Gastrocnemius medialis (tissue), 4 donors: ENCODE results near the gene CCR4. TPM values are rescaled to one million over a fixed set of nuclear protein-coding genes. Genes with fewer than 3 reads are reported as not detected.
A peak's percentile ranks its signal among the peaks of the same experiment; 100 is the strongest.
"Not testable (repeated sequence)": the region's sequence is repeated elsewhere in the genome, so short reads cannot be mapped to it uniquely, and the experiment has no call there.

Experiments
- ATAC-seq, 2 donors: fragments of 150-250 bp; one replicate each; pipeline ENCODE4 v1.9.1; 2016
- DNase-seq, 2 donors: peaks; one replicate each; pipeline ENCODE4 v3.0.0-alpha.2; 2019
- H3K27ac ChIP-seq, 4 donors: fragments of 200-600 bp; sonication (generic); 1 replicate in 1 of 4; 2 replicates in 3 of 4; pipeline ENCODE4 v1.5.1; 2016 to 2018; ENCODE audit warnings: mild to moderate bottlenecking in 2 of 4, moderate library complexity in 1 of 4
- H3K27me3 ChIP-seq, 3 donors: fragments of 200-600 bp; sonication (generic) in 2 of 3; 1 replicate in 1 of 3; 2 replicates in 2 of 3; pipeline versions ENCODE4 v1.5.1 to v1.6.0; 2016 to 2019; ENCODE audit warnings: mild to moderate bottlenecking in 1 of 3, moderate library complexity in 1 of 3
- H3K36me3 ChIP-seq, 2 donors: fragments of 200-600 bp; sonication (generic) in 1 of 2; one replicate each; pipeline ENCODE4 v1.5.1; 2017 to 2018
- H3K4me1 ChIP-seq, 2 donors: fragments of 200-600 bp; sonication (generic) in 1 of 2; one replicate each; pipeline ENCODE4 v1.5.1; 2016 to 2017; ENCODE audit warnings: mild to moderate bottlenecking in 2 of 2
- H3K4me3 ChIP-seq, 4 donors: fragments of 200-600 bp; sonication (generic) in 3 of 4; 1 replicate in 1 of 4; 2 replicates in 3 of 4; pipeline ENCODE4 v1.5.1; 2016 to 2019; ENCODE audit warnings: mild to moderate bottlenecking in 2 of 4
- H3K9me3 ChIP-seq, 3 donors: fragments of 200-600 bp; sonication (generic) in 2 of 3; 1 replicate in 1 of 3; 2 replicates in 2 of 3; pipeline ENCODE4 v1.5.1; 2016 to 2019
- POLR2A ChIP-seq, 2 donors: fragments of 450-650 bp; IDR thresholded peaks; one replicate each; pipeline ENCODE4 v1.6.1; 2017; ENCODE audit warnings: antibody characterized with exemption in 2 of 2, mild to moderate bottlenecking in 2 of 2, moderate library complexity in 2 of 2
- in situ Hi-C, 4 donors: fragments of 200-750 bp; cut with MboI; loops; one replicate each; pipeline versions ENCODE4 v1.15.0 to v1.8.0; 2017; ENCODE audit warnings: low sequenced_read_pairs in 4 of 4
- intact Hi-C: fragments of 100-400 bp; cut with DNase I; formaldehyde crosslinking; loops from one replicate; pipeline ENCODE4 v1.15.1; 2023; ENCODE audit warnings: low total_unique reads
- total RNA-seq, 4 donors: library from RNA; depleted of rRNA; stranded (reverse); fragments of >200 nt; gene quantifications; one replicate each; pipeline versions ENCODE4 v1.1.0 to v1.2.3, GENCODE V29; 2016
- TF ChIP-seq, protein P1 (sequence below), 5 experiments: fragments of 450-650 bp in 3 of 5; fragments of 200-600 bp in 2 of 5; sonication (generic) in 2 of 5; IDR thresholded peaks in 4 of 5; conservative IDR thresholded peaks in 1 of 5; 1 replicate in 4 of 5; 2 replicates in 1 of 5; pipeline ENCODE4 v1.5.1; 2016 to 2019; ENCODE audit warnings: antibody characterized with exemption in 5 of 5, mild to moderate bottlenecking in 3 of 5, moderate library complexity in 3 of 5

CCR4 gene
- total RNA-seq, 4 donors from 2014 or later: 0.07 TPM; not detected in 3

- H3K27ac ChIP-seq: no peak overlapping the region
- H3K4me1 ChIP-seq: no peaks in the 10 kb centered on the region
- H3K9me3 ChIP-seq: no peaks in the 10 kb centered on the region
- H3K27me3 ChIP-seq: no peaks in the 10 kb centered on the region
- H3K4me3 ChIP-seq: no peak overlapping the region
- no peaks in the 10 kb centered on the region for H3K36me3 ChIP-seq
- no peak for DNase-seq
- intact Hi-C loops: no loop called here
- no peak for TF ChIP-seq POLR2A (IDR thresholded peaks at IDR 0.05)
- TF ChIP-seq, protein P1, sequence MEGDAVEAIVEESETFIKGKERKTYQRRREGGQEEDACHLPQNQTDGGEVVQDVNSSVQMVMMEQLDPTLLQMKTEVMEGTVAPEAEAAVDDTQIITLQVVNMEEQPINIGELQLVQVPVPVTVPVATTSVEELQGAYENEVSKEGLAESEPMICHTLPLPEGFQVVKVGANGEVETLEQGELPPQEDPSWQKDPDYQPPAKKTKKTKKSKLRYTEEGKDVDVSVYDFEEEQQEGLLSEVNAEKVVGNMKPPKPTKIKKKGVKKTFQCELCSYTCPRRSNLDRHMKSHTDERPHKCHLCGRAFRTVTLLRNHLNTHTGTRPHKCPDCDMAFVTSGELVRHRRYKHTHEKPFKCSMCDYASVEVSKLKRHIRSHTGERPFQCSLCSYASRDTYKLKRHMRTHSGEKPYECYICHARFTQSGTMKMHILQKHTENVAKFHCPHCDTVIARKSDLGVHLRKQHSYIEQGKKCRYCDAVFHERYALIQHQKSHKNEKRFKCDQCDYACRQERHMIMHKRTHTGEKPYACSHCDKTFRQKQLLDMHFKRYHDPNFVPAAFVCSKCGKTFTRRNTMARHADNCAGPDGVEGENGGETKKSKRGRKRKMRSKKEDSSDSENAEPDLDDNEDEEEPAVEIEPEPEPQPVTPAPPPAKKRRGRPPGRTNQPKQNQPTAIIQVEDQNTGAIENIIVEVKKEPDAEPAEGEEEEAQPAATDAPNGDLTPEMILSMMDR (IDR thresholded peaks at IDR 0.05 in 4 of 5, conservative IDR thresholded peaks at IDR 0.05 in 1 of 5): no peak
- in situ Hi-C loops: no loop called here
- ATAC-seq: no peak
Observed at GRCh38 chr3:32912046-32912445, 39.4 kb upstream of the CCR4 start.

DNA sequence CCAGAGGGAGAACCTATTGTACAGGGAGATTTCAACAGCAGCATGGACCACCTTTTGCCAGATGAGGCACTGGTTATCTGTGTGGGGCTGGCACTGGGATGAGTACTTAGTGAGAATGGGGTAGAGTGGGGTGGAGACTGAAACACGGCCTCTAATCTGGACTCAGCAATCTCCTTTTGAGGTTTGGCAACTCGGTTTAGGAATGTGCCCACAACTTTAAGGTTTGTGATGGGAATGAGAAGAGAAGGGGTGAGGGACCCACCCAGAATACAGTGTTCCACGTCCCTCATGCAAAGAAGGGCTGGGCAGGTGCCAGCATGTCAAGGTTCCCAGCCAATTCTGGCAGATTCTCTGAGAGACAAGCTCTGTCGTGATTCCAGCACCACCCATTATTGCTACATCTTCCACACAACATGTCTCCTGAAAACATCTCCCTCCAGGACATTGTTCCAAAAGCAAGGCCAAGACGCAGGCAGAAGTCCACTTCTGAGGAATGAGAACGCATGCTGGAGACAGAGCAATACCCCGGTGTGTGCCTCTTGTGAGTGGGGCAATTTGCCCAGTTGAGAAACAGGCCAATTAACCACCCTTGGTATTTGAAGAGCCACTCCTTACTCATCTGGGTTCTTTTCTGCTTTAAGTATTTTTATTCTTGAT lies 37.5 kb upstream of the CCR4 start:
- H3K9me3 ChIP-seq: no peaks in the 10 kb centered on the region
- TF ChIP-seq POLR2A (IDR thresholded peaks at IDR 0.05): no peak
- TF ChIP-seq, protein P1 (IDR thresholded peaks at IDR 0.05 in 4 of 5, conservative IDR thresholded peaks at IDR 0.05 in 1 of 5): no peak
- no peak overlapping the region for H3K4me3 ChIP-seq
- H3K27me3 ChIP-seq: no peaks in the 10 kb centered on the region
- in situ Hi-C loops: no loop called here
- peak overlapping the region in 3 of 4 donors; percentile 24 to 41 (median 25) for H3K27ac ChIP-seq
- ATAC-seq (peak; percentile 70 to 80), DNase-seq (peak; percentile 22 to 64)
- H3K36me3 ChIP-seq: no peaks in the 10 kb centered on the region
- no peaks in the 10 kb centered on the region for H3K4me1 ChIP-seq
- intact Hi-C loops: no loop called here

DNA sequence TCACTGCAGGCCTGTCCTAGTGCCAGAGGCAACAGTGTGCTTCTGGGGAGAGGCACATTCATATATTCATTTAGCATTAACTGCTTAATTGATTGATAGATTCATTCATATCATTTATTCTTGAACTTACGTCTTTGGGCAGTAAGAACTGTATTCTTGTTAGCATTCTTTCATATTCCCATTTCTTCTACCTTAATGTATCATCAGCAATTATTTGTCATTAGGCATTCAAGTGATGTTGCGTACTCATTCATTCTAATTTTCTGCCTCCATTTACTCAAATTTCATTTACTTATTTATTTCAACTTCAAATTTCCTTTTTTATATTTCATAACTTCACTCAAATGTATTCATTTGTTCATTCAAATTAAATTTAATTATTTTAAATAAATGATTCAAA lies 31.5 kb upstream of the CCR4 start:
- Histone ChIP-seq H3K4me1 (no peaks in the 10 kb centered on the region), H3K4me3 (no peak overlapping the region), H3K27me3 (no peaks in the 10 kb centered on the region), H3K27ac (no peak overlapping the region), H3K9me3 (no peaks in the 10 kb centered on the region), H3K36me3 (no peaks in the 10 kb centered on the region)
- in situ Hi-C loops: no loop called here
- intact Hi-C loops: no loop called here
- DNase-seq: no peak
- TF ChIP-seq, protein P1 (IDR thresholded peaks at IDR 0.05 in 4 of 5, conservative IDR thresholded peaks at IDR 0.05 in 1 of 5): no peak
- TF ChIP-seq POLR2A (IDR thresholded peaks at IDR 0.05): no peak
- ATAC-seq: no peak

DNA sequence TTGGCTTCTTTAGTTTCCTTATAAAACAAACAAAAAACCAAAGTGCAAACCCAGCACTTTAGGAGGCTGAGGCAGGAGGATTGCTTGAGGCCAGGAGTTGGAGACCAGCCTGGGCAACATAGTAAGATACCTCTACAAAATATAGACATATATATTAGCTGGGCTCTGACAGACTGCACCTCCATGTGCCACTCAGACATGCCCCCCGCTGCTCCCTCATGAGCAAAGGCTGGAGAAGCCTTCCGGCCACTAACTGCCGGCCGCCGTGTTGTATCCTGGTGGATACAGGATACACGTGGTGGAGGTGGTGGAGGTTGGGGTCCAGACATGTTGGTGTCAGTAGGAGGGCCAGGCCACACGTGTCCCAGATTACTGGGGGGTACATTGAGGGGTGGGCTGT lies 29.4 kb upstream of the CCR4 start:
- TF ChIP-seq, protein P1 (IDR thresholded peaks at IDR 0.05 in 4 of 5, conservative IDR thresholded peaks at IDR 0.05 in 1 of 5): no peak
- no peak for TF ChIP-seq POLR2A (IDR thresholded peaks at IDR 0.05)
- ATAC-seq (no peak), DNase-seq (no peak)
- Histone ChIP-seq H3K27me3 (no peaks in the 10 kb centered on the region), H3K4me1 (no peaks in the 10 kb centered on the region), H3K4me3 (no peak overlapping the region), H3K36me3 (no peaks in the 10 kb centered on the region), H3K27ac (no peak overlapping the region), H3K9me3 (no peaks in the 10 kb centered on the region)
- in situ Hi-C loops (no loop called here), intact Hi-C loops (no loop called here)

GRCh38 chr3:32930161-32930560 lies 21.3 kb upstream of the CCR4 start:
- Histone ChIP-seq H3K9me3 (no peaks in the 10 kb centered on the region), H3K27me3 (no peaks in the 10 kb centered on the region), H3K36me3 (no peaks in the 10 kb centered on the region), H3K4me1 (no peaks in the 10 kb centered on the region), H3K4me3 (no peak overlapping the region), H3K27ac (no peak overlapping the region)
- no peak for DNase-seq
- intact Hi-C loops (no loop called here), in situ Hi-C loops (loop anchor here in 1 of 4 donors (10.0 kb wide), 1 partner anchor 195 kb away; no protein-coding TSS in a partner anchor)
- no peak for ATAC-seq
- TF ChIP-seq POLR2A (IDR thresholded peaks at IDR 0.05): no peak
- TF ChIP-seq, protein P1 (IDR thresholded peaks at IDR 0.05 in 4 of 5, conservative IDR thresholded peaks at IDR 0.05 in 1 of 5): no peak

DNA sequence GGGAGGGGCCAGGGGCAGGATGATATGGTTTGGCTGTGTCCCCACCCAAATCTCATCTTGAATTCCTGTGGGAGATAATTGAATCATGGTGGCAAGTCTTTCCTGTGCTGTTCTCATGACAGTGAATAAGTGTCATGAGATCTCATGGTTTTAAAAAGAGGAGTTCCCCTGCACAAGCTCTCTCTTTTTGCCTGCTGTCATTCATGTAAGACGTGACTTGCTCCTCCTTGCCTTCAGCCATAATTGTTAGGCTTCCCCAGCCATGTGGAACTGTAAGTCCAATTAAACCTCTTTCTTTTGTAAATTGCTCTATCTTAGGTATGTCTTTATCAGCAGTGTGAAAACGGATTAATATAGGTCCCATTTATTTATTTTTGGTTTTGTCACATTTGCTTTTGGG lies 20.2 kb upstream of the CCR4 start:
- H3K27ac ChIP-seq, H3K9me3 ChIP-seq, DNase-seq, H3K36me3 ChIP-seq, ATAC-seq, intact Hi-C loops, H3K27me3 ChIP-seq, H3K4me1 ChIP-seq, H3K4me3 ChIP-seq: not testable (repeated sequence)
- in situ Hi-C loops: loop anchor here in 1 of 4 donors (10.0 kb wide), 1 partner anchor 196 kb away; no protein-coding TSS in a partner anchor
